ENCODE results near the gene UBAC1.

DNA sequence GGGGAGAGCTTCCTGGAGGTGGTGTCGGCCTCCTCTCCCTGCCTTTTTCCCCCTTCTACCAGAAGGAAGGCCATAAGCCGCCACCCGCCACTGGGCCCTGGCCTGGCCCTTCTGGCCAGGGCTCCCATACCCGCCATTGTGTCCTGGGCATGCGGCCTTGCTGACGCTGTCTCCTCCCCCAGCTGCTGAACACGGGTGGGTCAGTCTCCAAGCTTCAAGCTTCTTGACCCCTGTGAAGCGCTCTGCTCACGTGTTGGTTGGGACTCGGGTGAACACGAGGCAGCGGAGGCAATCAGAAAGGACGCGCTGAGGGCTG lies 24.2 kb upstream of the UBAC1 start:
- TF ChIP-seq POLR2AphosphoS5 (IDR thresholded peaks at IDR 0.05; ENCODE audit: borderline replicate concordance, low read depth, low read length) (no peak), EZH2 (IDR thresholded peaks at IDR 0.05) (no peak)

Data from SK-N-MC (cell line).